GM19043 (cell line): Measurements from ENCODE around the gene TMEM18.

Experiments used
- ATAC-seq: cut with Tn5 transposase; IDR thresholded peaks from one replicate; pipeline ENCODE4 v1.9.1; 2021; ENCODE audit warnings: low read depth; ENCODE audit not compliant: unreplicated experiment

TMEM18 gene

DNA sequence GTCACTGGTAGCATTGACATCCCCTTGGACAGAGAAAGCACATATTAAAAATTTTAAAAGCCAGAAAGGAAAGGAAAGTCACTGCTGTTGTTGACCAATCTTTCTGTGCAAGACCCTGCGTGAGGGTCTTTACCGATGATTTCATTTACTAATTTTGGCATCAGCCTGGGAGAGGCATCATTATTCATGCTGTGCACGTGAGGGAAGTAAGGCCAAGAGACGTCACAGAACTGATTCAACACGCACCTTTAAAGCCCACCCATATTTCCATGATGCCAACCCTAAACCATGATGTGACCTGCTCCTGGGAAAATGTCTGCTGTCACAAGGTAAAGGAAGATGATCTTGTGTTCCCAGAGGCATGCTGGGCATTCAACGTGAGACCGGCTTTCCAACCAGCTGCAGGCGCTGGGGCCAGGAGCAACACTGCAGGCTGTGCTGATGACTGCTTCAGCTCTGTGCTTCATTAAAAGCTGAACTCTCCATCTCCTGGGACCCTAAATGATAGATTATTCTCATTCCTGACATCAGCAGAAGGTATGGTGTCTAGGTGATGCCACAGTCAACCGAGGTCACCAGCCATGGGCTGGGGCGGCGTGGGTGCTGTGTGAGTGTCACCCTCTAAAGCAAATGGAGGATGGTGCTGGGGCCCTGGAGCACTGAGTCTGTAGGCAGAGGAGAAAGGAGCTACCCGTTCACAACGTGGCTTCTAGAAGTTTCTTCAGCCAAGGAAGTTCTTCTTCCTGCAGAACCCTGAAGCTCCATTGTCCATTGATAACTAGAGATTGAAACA is 53.9 kb downstream of the TMEM18 start:
- ATAC-seq, result no peak

DNA sequence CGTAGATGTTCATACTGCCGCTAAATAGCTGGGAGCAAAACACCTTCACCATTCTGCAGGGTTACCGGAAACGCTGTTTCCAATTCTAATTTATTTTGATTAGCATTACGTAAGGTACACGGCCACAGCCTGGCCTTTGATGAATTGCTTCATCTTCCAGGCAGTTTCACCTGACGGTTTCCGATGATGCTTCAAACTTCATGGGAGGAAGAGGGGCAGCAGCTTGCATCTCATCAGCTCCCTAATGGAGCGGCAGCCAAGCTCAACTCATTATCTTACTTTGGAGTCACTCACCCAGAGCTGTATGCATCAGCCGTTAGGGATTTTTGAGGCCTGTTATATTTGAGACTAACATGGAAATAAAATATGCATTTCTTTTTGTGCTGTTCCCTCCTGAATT is 54.8 kb downstream of the TMEM18 start:
- no peak for ATAC-seq

DNA sequence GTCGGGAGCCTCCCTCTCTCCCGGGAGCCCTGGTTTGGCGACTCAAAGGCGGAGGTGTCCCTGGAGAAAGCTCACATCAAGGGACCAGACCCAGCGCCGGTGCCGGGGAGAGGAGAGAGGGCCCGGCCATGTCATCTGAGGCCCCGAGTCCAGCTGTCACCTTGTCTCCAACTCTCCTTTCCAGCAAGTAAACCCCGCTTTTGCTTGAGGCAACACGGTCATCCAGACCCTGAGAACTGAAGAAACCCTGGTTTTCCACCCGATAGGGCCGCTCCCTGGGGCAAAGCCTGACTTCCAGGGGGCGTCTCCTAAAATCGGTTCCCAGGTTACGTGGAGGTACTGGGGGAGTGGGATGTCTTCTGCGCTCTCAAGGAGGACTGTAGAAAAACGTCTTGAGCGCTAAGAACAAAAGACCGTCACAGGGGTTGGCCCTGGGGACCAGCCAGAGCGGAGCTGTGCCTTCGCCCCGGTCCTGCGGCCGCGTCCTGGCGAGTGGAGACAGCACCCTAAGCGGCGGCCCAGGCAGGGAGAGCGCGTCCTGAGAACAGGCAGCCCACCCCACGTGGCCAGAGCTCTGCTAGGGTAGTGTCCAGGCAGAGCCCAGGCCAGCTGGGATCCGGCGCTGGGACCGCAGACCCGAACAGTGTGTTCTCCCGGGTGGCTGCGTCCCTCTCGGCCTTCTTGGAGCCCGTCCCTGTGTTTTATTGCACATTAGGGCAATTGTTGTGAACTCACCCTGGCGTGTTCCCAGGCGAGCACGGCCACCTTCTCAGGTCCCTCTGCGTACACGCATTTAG is 55.7 kb downstream of the TMEM18 start:
- ATAC-seq, result no peak

DNA sequence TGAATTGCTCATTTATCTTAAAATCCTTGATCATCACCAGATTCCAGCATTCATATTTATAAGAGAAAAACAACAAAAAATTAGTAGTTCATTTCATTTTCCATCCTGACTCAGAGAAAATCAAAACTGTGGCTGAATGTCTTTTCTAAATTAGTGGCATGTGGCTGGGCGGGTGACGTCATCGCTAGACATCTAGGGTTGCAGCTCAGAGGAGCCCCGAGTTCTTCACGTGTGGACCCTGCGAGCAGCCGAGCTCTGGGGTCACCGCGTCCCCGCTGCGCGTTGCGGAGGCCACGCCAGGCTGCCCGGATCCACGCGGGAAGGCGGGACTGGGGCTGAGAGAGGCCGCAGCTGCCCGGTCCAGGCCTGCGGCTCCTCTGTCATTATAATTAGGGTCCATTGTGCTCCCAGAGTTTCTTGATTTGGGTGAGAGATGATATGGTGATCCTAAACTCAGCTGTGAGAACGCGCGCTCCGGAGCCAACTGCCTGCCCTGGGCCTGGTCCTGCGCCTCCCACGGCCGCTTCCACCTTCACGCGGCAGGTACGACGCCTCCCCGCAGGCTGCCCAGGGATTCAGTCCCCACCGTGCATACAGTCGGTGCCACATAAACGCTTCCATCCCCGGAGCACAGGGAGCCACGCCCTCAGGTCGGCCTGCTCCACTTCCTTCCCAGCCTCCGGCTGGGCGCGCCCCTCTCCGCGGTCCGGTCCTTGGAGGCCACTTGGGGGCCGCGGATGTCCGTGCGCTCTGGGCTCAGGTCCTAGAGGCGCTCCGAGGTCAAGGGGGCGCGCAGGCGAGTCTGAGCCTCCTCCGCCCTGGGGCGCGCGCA is 56.5 kb downstream of the TMEM18 start:
- ATAC-seq, result no peak

DNA sequence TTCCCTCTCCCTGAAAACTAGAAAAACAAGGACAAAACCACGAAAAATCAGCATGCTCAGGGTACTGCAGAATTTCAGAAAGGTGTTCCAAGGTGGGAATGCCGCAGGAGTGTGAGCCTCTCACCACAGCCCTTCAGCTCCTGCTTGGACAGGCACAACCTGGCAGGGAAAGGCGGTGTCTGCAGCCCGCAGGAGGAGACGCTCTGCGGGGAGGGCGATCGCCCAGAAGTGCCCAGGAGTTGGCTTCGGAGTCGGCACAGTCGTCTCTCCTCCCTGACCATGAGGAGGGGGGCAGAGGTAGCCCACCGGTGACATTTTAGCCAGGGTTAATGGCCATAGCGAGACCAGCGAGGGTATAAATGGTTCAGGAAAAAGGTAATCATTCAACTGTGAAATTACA is 57.2 kb downstream of the TMEM18 start:
- ATAC-seq, result no peak

DNA sequence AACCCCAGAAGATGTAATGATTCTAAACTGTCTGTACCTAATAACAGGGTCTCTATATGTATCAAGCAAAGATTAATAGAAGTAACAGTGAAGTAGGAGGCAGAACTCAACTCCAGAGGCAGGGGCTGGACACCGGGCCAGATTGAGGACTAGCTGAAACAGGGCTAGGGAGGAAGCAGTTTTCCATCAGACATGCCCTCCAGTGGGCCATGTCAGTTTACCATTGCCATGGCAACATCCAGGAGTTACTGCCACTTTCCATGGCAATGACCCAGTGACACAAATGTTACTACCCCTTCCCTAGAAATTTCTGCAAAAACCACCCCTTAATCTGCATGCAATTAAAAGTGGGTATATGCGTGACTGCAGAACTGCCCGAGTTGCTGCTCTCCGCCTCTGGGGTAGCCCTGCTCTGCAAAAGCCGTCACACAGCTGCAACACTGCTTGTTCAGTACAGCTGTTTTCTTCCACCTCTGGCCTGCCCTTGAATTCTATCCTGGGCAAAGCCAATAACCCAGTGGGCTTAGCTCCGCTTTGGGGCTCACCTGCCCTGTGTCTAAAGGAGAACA is 58.7 kb downstream of the TMEM18 start:
- no peak for ATAC-seq

DNA sequence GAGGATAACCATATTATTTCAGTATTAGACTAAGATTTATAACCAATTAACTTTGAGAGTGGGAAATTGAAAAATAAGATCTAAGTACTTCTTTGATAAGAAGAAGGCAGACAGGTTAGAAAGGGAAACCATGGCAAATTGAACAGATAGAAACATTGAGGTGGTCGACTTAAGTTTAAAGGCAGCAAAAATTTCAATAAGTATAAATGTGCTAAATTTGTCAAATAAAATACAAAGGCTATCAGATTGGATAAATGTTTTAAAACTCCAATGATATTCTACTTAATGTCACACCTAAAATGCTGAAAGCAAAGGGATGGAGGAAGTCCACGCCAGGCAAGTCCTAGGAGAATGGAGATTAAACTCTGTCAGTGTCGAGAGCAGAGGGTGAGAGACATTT is 59.2 kb downstream of the TMEM18 start:
- no peak for ATAC-seq
